Measurements from ENCODE around the gene OR2V1.
"Not testable (repeated sequence)": the region's sequence is repeated elsewhere in the genome, so short reads cannot be mapped to it uniquely, and the experiment has no call there.

Gene OR2V1

GRCh38 chr5:181130832-181131496, at the start of gene OR2V1:
Gene OR2V1, minus strand, starts transcription at chr5:181131169. Its CDS starts 5,865 bp downstream, at chr5:181125304.
- H3K27ac ChIP-seq (ENCODE audit: low read length) = no peak within 1 kb of the TSS
- no peaks in the 10 kb centered on the region for H3K27me3 ChIP-seq (ENCODE audit: control insufficient read depth, insufficient read depth, low read length)
- no peak for DNase-seq (ENCODE audit: low read depth, low spot score)
- no peaks in the 10 kb centered on the region for H3K4me1 ChIP-seq (ENCODE audit: control insufficient read depth, insufficient read depth, low read length)
- H3K4me3 ChIP-seq (ENCODE audit: low read length) = no peak within 1 kb of the TSS
- H3K9me3 ChIP-seq (ENCODE audit: control insufficient read depth, insufficient read depth, low read length) = no peaks in the 10 kb centered on the region
- no peaks in the 10 kb centered on the region for H3K36me3 ChIP-seq (ENCODE audit: control insufficient read depth, insufficient read depth, low read length)
- WGBS (ENCODE audit: insufficient coverage, insufficient read length) = no CpG with 5 or more reads among the region's 14 CpGs

GRCh38 chr5:181177559-181177958, 46.6 kb upstream of the OR2V1 start:
- not testable (repeated sequence) for H3K9me3 ChIP-seq (ENCODE audit: control insufficient read depth, insufficient read depth, low read length); H3K27ac ChIP-seq (ENCODE audit: low read length); H3K4me3 ChIP-seq (ENCODE audit: low read length); DNase-seq (ENCODE audit: low read depth, low spot score); H3K36me3 ChIP-seq (ENCODE audit: control insufficient read depth, insufficient read depth, low read length); H3K4me1 ChIP-seq (ENCODE audit: control insufficient read depth, insufficient read depth, low read length); H3K27me3 ChIP-seq (ENCODE audit: control insufficient read depth, insufficient read depth, low read length)
- no CpG with 5 or more reads among the region's 14 CpGs for WGBS (ENCODE audit: insufficient coverage, insufficient read length)

- no peaks in the 10 kb centered on the region for H3K27me3 ChIP-seq (ENCODE audit: control insufficient read depth, insufficient read depth, low read length)
- no peaks in the 10 kb centered on the region for H3K36me3 ChIP-seq (ENCODE audit: control insufficient read depth, insufficient read depth, low read length)
- H3K9me3 ChIP-seq (ENCODE audit: control insufficient read depth, insufficient read depth, low read length) = no peaks in the 10 kb centered on the region
- no peaks in the 10 kb centered on the region for H3K4me1 ChIP-seq (ENCODE audit: control insufficient read depth, insufficient read depth, low read length)
- no peak overlapping the region for H3K27ac ChIP-seq (ENCODE audit: low read length)
- DNase-seq (ENCODE audit: low read depth, low spot score) = no peak
- H3K4me3 ChIP-seq (ENCODE audit: low read length) = no peak overlapping the region
- no CpG with 5 or more reads among the region's 3 CpGs for WGBS (ENCODE audit: insufficient coverage, insufficient read length)
Observed at GRCh38 chr5:181176254-181176952, 45.4 kb upstream of the OR2V1 start.

GRCh38 chr5:181173420-181174342, 42.7 kb upstream of the OR2V1 start:
- WGBS (ENCODE audit: insufficient coverage, insufficient read length) = no CpG with 5 or more reads among the region's 50 CpGs
- no peaks in the 10 kb centered on the region for H3K36me3 ChIP-seq (ENCODE audit: control insufficient read depth, insufficient read depth, low read length)
- H3K27ac ChIP-seq (ENCODE audit: low read length) = no peak overlapping the region
- H3K4me3 ChIP-seq (ENCODE audit: low read length) = peak overlapping the region; percentile 58; the same call in 1 of the 2 replicates
- no peaks in the 10 kb centered on the region for H3K4me1 ChIP-seq (ENCODE audit: control insufficient read depth, insufficient read depth, low read length)
- peaks cover 7% of the 10 kb centered on the region for H3K27me3 ChIP-seq (ENCODE audit: control insufficient read depth, insufficient read depth, low read length)
- no peaks in the 10 kb centered on the region for H3K9me3 ChIP-seq (ENCODE audit: control insufficient read depth, insufficient read depth, low read length)
- no peak for DNase-seq (ENCODE audit: low read depth, low spot score)

- peaks cover 7% of the 10 kb centered on the region for H3K27me3 ChIP-seq (ENCODE audit: control insufficient read depth, insufficient read depth, low read length)
- no peaks in the 10 kb centered on the region for H3K4me1 ChIP-seq (ENCODE audit: control insufficient read depth, insufficient read depth, low read length)
- H3K4me3 ChIP-seq (ENCODE audit: low read length) = peak overlapping the region; percentile 37; the same call in 1 of the 2 replicates
- H3K27ac ChIP-seq (ENCODE audit: low read length) = no peak overlapping the region
- DNase-seq (ENCODE audit: low read depth, low spot score) = no peak
- H3K9me3 ChIP-seq (ENCODE audit: control insufficient read depth, insufficient read depth, low read length) = no peaks in the 10 kb centered on the region
- no peaks in the 10 kb centered on the region for H3K36me3 ChIP-seq (ENCODE audit: control insufficient read depth, insufficient read depth, low read length)
- no CpG with 5 or more reads among the region's 11 CpGs for WGBS (ENCODE audit: insufficient coverage, insufficient read length)
Observed at GRCh38 chr5:181173027-181173419, 42.1 kb upstream of the OR2V1 start.

GRCh38 chr5:181171782-181172181, 40.8 kb upstream of the OR2V1 start:
- no peak for DNase-seq (ENCODE audit: low read depth, low spot score)
- Histone ChIP-seq H3K4me1 (ENCODE audit: control insufficient read depth, insufficient read depth, low read length) (no peaks in the 10 kb centered on the region), H3K4me3 (ENCODE audit: low read length) (no peak overlapping the region), H3K9me3 (ENCODE audit: control insufficient read depth, insufficient read depth, low read length) (no peaks in the 10 kb centered on the region), H3K27ac (ENCODE audit: low read length) (no peak overlapping the region), H3K27me3 (ENCODE audit: control insufficient read depth, insufficient read depth, low read length) (peaks cover 7% of the 10 kb centered on the region), H3K36me3 (ENCODE audit: control insufficient read depth, insufficient read depth, low read length) (no peaks in the 10 kb centered on the region)
- WGBS (ENCODE audit: insufficient coverage, insufficient read length) = no CpG with 5 or more reads among the region's 3 CpGs

- H3K4me3 ChIP-seq (ENCODE audit: low read length) = no peak overlapping the region
Observed at GRCh38 chr5:181170996-181171395, 40.0 kb upstream of the OR2V1 start.

GRCh38 chr5:181170237-181170825, 39.4 kb upstream of the OR2V1 start:
- WGBS (ENCODE audit: insufficient coverage, insufficient read length) = no CpG with 5 or more reads among the region's 33 CpGs
- no peaks in the 10 kb centered on the region for H3K9me3 ChIP-seq (ENCODE audit: control insufficient read depth, insufficient read depth, low read length)
- peak overlapping the region; percentile 47; the same call in 1 of the 2 replicates for H3K4me3 ChIP-seq (ENCODE audit: low read length)
- H3K4me1 ChIP-seq (ENCODE audit: control insufficient read depth, insufficient read depth, low read length) = no peaks in the 10 kb centered on the region
- no peak for DNase-seq (ENCODE audit: low read depth, low spot score)
- no peak overlapping the region for H3K27ac ChIP-seq (ENCODE audit: low read length)
- peaks cover 7% of the 10 kb centered on the region for H3K27me3 ChIP-seq (ENCODE audit: control insufficient read depth, insufficient read depth, low read length)
- no peaks in the 10 kb centered on the region for H3K36me3 ChIP-seq (ENCODE audit: control insufficient read depth, insufficient read depth, low read length)

More at GRCh38 chr5:181170996-181171395, 40.0 kb upstream of the OR2V1 start:
- no CpG with 5 or more reads among the region's 6 CpGs for WGBS (ENCODE audit: insufficient coverage, insufficient read length)
- Histone ChIP-seq H3K9me3 (ENCODE audit: control insufficient read depth, insufficient read depth, low read length) (no peaks in the 10 kb centered on the region), H3K27ac (ENCODE audit: low read length) (no peak overlapping the region), H3K27me3 (ENCODE audit: control insufficient read depth, insufficient read depth, low read length) (peaks cover 7% of the 10 kb centered on the region), H3K4me1 (ENCODE audit: control insufficient read depth, insufficient read depth, low read length) (no peaks in the 10 kb centered on the region), H3K36me3 (ENCODE audit: control insufficient read depth, insufficient read depth, low read length) (no peaks in the 10 kb centered on the region)
- no peak for DNase-seq (ENCODE audit: low read depth, low spot score)

- peak overlapping the region; percentile 47; the same call in 1 of the 2 replicates for H3K4me3 ChIP-seq (ENCODE audit: low read length)
- no CpG with 5 or more reads among the region's 50 CpGs for WGBS (ENCODE audit: insufficient coverage, insufficient read length)
- H3K9me3 ChIP-seq (ENCODE audit: control insufficient read depth, insufficient read depth, low read length) = not testable (repeated sequence)
Observed at GRCh38 chr5:181169459-181170236, 38.7 kb upstream of the OR2V1 start.

More at GRCh38 chr5:181169459-181170236, 38.7 kb upstream of the OR2V1 start:
- H3K4me1 ChIP-seq (ENCODE audit: control insufficient read depth, insufficient read depth, low read length); H3K27ac ChIP-seq (ENCODE audit: low read length); H3K36me3 ChIP-seq (ENCODE audit: control insufficient read depth, insufficient read depth, low read length); DNase-seq (ENCODE audit: low read depth, low spot score); H3K27me3 ChIP-seq (ENCODE audit: control insufficient read depth, insufficient read depth, low read length): not testable (repeated sequence)
